GM21390 (cell line): Measurements from ENCODE around the gene RALY.

ENCODE experiments used
- ATAC-seq: cut with Tn5 transposase; IDR thresholded peaks from one replicate; pipeline ENCODE4 v1.9.1; 2021; ENCODE audit not compliant: unreplicated experiment

The RALY gene

GRCh38 chr20:33993576-33994221 is at the start of gene RALY:
Gene RALY (plus strand): TSS chr20:33993911. CDS start chr20:34072075, 78,164 bp downstream.
- ATAC-seq: peak; percentile 43

- ATAC-seq: no peak
Observed at GRCh38 chr20:33944914-33945313, 48.8 kb upstream of the RALY start.

GRCh38 chr20:33945391-33946081 is 48.2 kb upstream of the RALY start:
- ATAC-seq: no peak

GRCh38 chr20:33947709-33948295 is 45.9 kb upstream of the RALY start:
- ATAC-seq: no peak

- ATAC-seq: no peak
Observed at GRCh38 chr20:33948480-33948879, 45.2 kb upstream of the RALY start.

GRCh38 chr20:33951171-33951570 is 42.5 kb upstream of the RALY start:
- no peak for ATAC-seq

- no peak for ATAC-seq
Observed at GRCh38 chr20:33954504-33954903, 39.2 kb upstream of the RALY start.

GRCh38 chr20:33963751-33964150 is 30.0 kb upstream of the RALY start:
- ATAC-seq: no peak

GRCh38 chr20:33964441-33964840 is 29.3 kb upstream of the RALY start:
- ATAC-seq: no peak

GRCh38 chr20:33967126-33967525 is 26.6 kb upstream of the RALY start:
- ATAC-seq: no peak

- ATAC-seq: no peak
Observed at GRCh38 chr20:33969563-33969962, 24.1 kb upstream of the RALY start.

GRCh38 chr20:33970229-33970628 is 23.5 kb upstream of the RALY start:
- ATAC-seq: no peak

- ATAC-seq: no peak
Observed at GRCh38 chr20:33971147-33971975, 22.4 kb upstream of the RALY start.

GRCh38 chr20:33976959-33977358 is 16.8 kb upstream of the RALY start:
- no peak for ATAC-seq

GRCh38 chr20:33977535-33977934 is 16.2 kb upstream of the RALY start:
- ATAC-seq: no peak

GRCh38 chr20:33979094-33979493 is 14.6 kb upstream of the RALY start:
- ATAC-seq: no peak

- no peak for ATAC-seq
Observed at GRCh38 chr20:33981347-33981746, 12.4 kb upstream of the RALY start.

GRCh38 chr20:33981964-33982363 is 11.7 kb upstream of the RALY start:
- no peak for ATAC-seq

GRCh38 chr20:33983371-33983770 is 10.3 kb upstream of the RALY start:
- no peak for ATAC-seq

GRCh38 chr20:33984182-33984719 is 9.5 kb upstream of the RALY start:
- no peak for ATAC-seq

GRCh38 chr20:33985280-33985679 is 8.4 kb upstream of the RALY start:
- ATAC-seq: no peak
